HepG2 (cell line): ENCODE data around the gene IRAK2. TPM values are rescaled to one million over a fixed set of nuclear protein-coding genes. Genes with fewer than 3 reads are reported as not detected.

ENCODE experiments used
- AKNA ChIP-seq: sonication (generic); formaldehyde crosslinking; IDR thresholded peaks from 2 replicates; pipeline ENCODE4 v1.4.0; 2020; ENCODE audit warnings: missing genetic modification reagents, borderline replicate concordance
- FOXA1 ChIP-seq, 2 experiments: fragments of 450-650 bp in 1 of 2; sonication (generic) in 1 of 2; formaldehyde crosslinking in 1 of 2; IDR thresholded peaks; 2 replicates each; pipeline versions ENCODE4 v1.4.0 to v1.6.1; 2016 to 2020; ENCODE audit warnings: missing genetic modification reagents in 1 of 2
- HNRNPUL1 ChIP-seq: fragments of 200-400 bp; formaldehyde crosslinking; IDR thresholded peaks from 2 replicates; pipeline ENCODE4 v1.6.1; 2017; ENCODE audit warnings: low read depth, mild to moderate bottlenecking, low read length, moderate library complexity
- ISX ChIP-seq: sonication (generic); formaldehyde crosslinking; conservative IDR thresholded peaks from 2 replicates; pipeline ENCODE4 v1.5.0; 2020; ENCODE audit warnings: missing genetic modification reagents
- KLF13 ChIP-seq: sonication (generic); formaldehyde crosslinking; IDR thresholded peaks from 2 replicates; pipeline ENCODE4 v1.4.0; 2020; ENCODE audit warnings: mild to moderate bottlenecking, missing genetic modification reagents
- NR2F1 ChIP-seq, 2 experiments: fragments of 450-650 bp in 1 of 2; formaldehyde crosslinking in 1 of 2; IDR thresholded peaks; 2 replicates each; pipeline versions ENCODE4 v1.5.0 to v1.6.1; 2016 to 2020; ENCODE audit warnings: mild to moderate bottlenecking in 1 of 2, missing compliant biosample characterization in 1 of 2, missing genetic modification reagents in 1 of 2, moderate library complexity in 1 of 2
- SKIL ChIP-seq: sonication (generic); formaldehyde crosslinking; IDR thresholded peaks from 2 replicates; pipeline ENCODE4 v1.8.0; 2022; ENCODE audit warnings: missing genetic modification reagents, mild to moderate bottlenecking, moderate library complexity, borderline replicate concordance
- TAF15 ChIP-seq: fragments of 200-400 bp; formaldehyde crosslinking; IDR thresholded peaks from one replicate; pipeline ENCODE4 v1.6.1; 2018; ENCODE audit warnings: mild to moderate bottlenecking, low read depth, low read length; ENCODE audit not compliant: poor library complexity, severe bottlenecking
- THAP11 ChIP-seq: IDR thresholded peaks from 2 replicates; pipeline ENCODE4 v1.6.1; 2016; ENCODE audit warnings: missing biosample characterization, missing genetic modification reagents
- TMF1 ChIP-seq: sonication (generic); formaldehyde crosslinking; IDR thresholded peaks from 2 replicates; pipeline ENCODE4 v1.8.1; 2022; ENCODE audit warnings: low read depth, missing genetic modification reagents
- ZBTB34 ChIP-seq: sonication (generic); formaldehyde crosslinking; IDR thresholded peaks from 2 replicates; pipeline ENCODE4 v1.8.0; 2022; ENCODE audit warnings: mild to moderate bottlenecking, missing genetic modification reagents
- ZBTB39 ChIP-seq: sonication (generic); formaldehyde crosslinking; IDR thresholded peaks from 2 replicates; pipeline ENCODE4 v1.5.0; 2020; ENCODE audit warnings: missing genetic modification reagents
- ZNF547 ChIP-seq: sonication (generic); formaldehyde crosslinking; IDR thresholded peaks from 2 replicates; pipeline ENCODE4 v1.5.1; 2020; ENCODE audit warnings: mild to moderate bottlenecking, missing genetic modification reagents
- ZNF562 ChIP-seq: sonication (generic); formaldehyde crosslinking; IDR thresholded peaks from 2 replicates; pipeline ENCODE4 v1.8.0; 2022; ENCODE audit warnings: missing genetic modification reagents, borderline replicate concordance
- ZNF703 ChIP-seq: sonication (generic); formaldehyde crosslinking; IDR thresholded peaks from 2 replicates; pipeline ENCODE4 v1.5.1; 2020; ENCODE audit warnings: missing genetic modification reagents, mild to moderate bottlenecking, moderate library complexity, borderline replicate concordance
- polyA plus RNA-seq, 8 experiments: library from polyadenylated mRNA; depleted of rRNA in 3 of 8; stranded (reverse) in 7 of 8; unstranded in 1 of 8; fragments of >200 nt; fragmentation: Illumina TruSeq in 4 of 8; extraction: Trizol in 4 of 8; gene quantifications; 2 replicates each; pipeline versions ENCODE4 v1.2.1 to v1.2.3, GENCODE V29; 2011 to 2016; ENCODE audit warnings: low read depth in 4 of 8, missing spikeins in 1 of 8, mixed read lengths in 1 of 8; ENCODE audit not compliant: insufficient read depth in 1 of 8
- total RNA-seq, 5 experiments: library from RNA; depleted of rRNA; stranded (reverse); fragments of >200 nt; fragmentation: Illumina TruSeq; extraction: Trizol; gene quantifications; 2 replicates each; pipeline ENCODE4 v1.2.3, GENCODE V29; 2016; ENCODE audit warnings: low read depth in 1 of 5

IRAK2 gene
- total and polyA plus RNA-seq, 2 of the 13 experiments (the other 11 are each of a cell fraction or from before 2014, with no cell fraction given), result 13.1 to 23.3 TPM

- TF ChIP-seq ZBTB39, result no peak
- TF ChIP-seq TMF1 (CRISPR knock-in tag), result no peak; the same call in 1 of the 2 replicates
- TF ChIP-seq FOXA1 (IDR thresholded peaks at IDR 0.05), result no peak
- TF ChIP-seq FOXA1 (CRISPR knock-in tag; IDR thresholded peaks at IDR 0.05), result no peak
- no peak for TF ChIP-seq THAP11 (CRISPR knock-in tag)
- TF ChIP-seq AKNA (CRISPR knock-in tag), result no peak
- TF ChIP-seq HNRNPUL1, result no peak
- TF ChIP-seq NR2F1 (CRISPR knock-in tag; IDR thresholded peaks at IDR 0.05), result no peak
- 0 out of 2 replicates have a peak, but pooled peaks have one; percentile 24 for TF ChIP-seq ZNF703 (CRISPR knock-in tag)
- no peak for TF ChIP-seq ZNF547 (CRISPR knock-in tag)
- no peak for TF ChIP-seq ISX (CRISPR knock-in tag)
- no peak for TF ChIP-seq ZNF562
- no peak for TF ChIP-seq TAF15
- TF ChIP-seq ZBTB34, result no peak
- TF ChIP-seq SKIL, result no peak
- no peak for TF ChIP-seq KLF13 (CRISPR knock-in tag)
Measured at GRCh38 chr3:10248984-10249748, 84.4 kb downstream of the IRAK2 start (continued).
